H9 (cell line): ENCODE results near the gene ASPG. TPM values are rescaled to one million over a fixed set of nuclear protein-coding genes. Genes with fewer than 3 reads are reported as not detected.

Source experiments
- DNase-seq: peaks from one replicate; pipeline ENCODE4 v3.0.0-alpha.2; 2017
- H2AFZ ChIP-seq: one replicate; pipeline ENCODE4 v1.6.1; 2013; ENCODE audit warnings: mild to moderate bottlenecking, low read length, control low read depth, moderate library complexity
- H2AK5ac ChIP-seq: 2 replicates; pipeline ENCODE4 v1.6.1; 2013; ENCODE audit warnings: low read length, control low read depth, mixed read lengths; ENCODE audit not compliant: insufficient read length
- H2BK120ac ChIP-seq: one replicate; pipeline ENCODE4 v1.6.1; 2013; ENCODE audit warnings: low read depth, mild to moderate bottlenecking, low read length, control low read depth, inconsistent platforms; ENCODE audit not compliant: poor library complexity, severe bottlenecking
- H2BK12ac ChIP-seq: 2 replicates; pipeline ENCODE4 v1.6.1; 2013; ENCODE audit warnings: low read length, control low read depth, mixed read lengths, low read depth; ENCODE audit not compliant: insufficient read length
- H2BK15ac ChIP-seq: 2 replicates; pipeline ENCODE4 v1.6.1; 2013; ENCODE audit warnings: low read depth, low read length, control low read depth
- H2BK20ac ChIP-seq: one replicate; pipeline ENCODE4 v1.6.1; 2013; ENCODE audit warnings: low read depth, mild to moderate bottlenecking, low read length, control low read depth, inconsistent platforms; ENCODE audit not compliant: poor library complexity, severe bottlenecking
- H2BK5ac ChIP-seq: 2 replicates; pipeline ENCODE4 v1.6.1; 2013; ENCODE audit warnings: low read length, control low read depth, mixed read lengths; ENCODE audit not compliant: insufficient read length
- H3K14ac ChIP-seq: 2 replicates; pipeline ENCODE4 v1.6.1; 2013; ENCODE audit warnings: low read length, control low read depth; ENCODE audit not compliant: insufficient read depth
- H3K18ac ChIP-seq: 2 replicates; pipeline ENCODE4 v1.6.1; 2013; ENCODE audit warnings: low read depth, mild to moderate bottlenecking, mixed read lengths, low read length, control low read depth; ENCODE audit not compliant: insufficient read length
- H3K23ac ChIP-seq: 2 replicates; pipeline ENCODE4 v1.6.1; 2013; ENCODE audit warnings: low read length, control low read depth, mixed read lengths, low read depth; ENCODE audit not compliant: insufficient read length
- H3K23me2 ChIP-seq: 2 replicates; pipeline ENCODE4 v1.6.1; 2013; ENCODE audit warnings: low read depth, mild to moderate bottlenecking, mixed read lengths, low read length, control low read depth; ENCODE audit not compliant: insufficient read length, poor library complexity, severe bottlenecking
- H3K27ac ChIP-seq: 2 replicates; pipeline ENCODE4 v1.5.1; 2013; ENCODE audit warnings: low read length, control low read depth, mixed read lengths, low read depth; ENCODE audit not compliant: insufficient read length
- H3K27me3 ChIP-seq: 2 replicates; pipeline ENCODE4 v1.6.1; 2013; ENCODE audit warnings: low read length, control low read depth, inconsistent platforms; ENCODE audit not compliant: insufficient read depth
- H3K4ac ChIP-seq: 2 replicates; pipeline ENCODE4 v1.6.1; 2013; ENCODE audit warnings: low read depth, mild to moderate bottlenecking, control low read depth, inconsistent platforms, low read length, moderate library complexity
- H3K4me1 ChIP-seq: 2 replicates; pipeline ENCODE4 v1.6.1; 2013; ENCODE audit warnings: low read length, control low read depth, inconsistent platforms; ENCODE audit not compliant: insufficient read depth
- H3K4me2 ChIP-seq: 2 replicates; pipeline ENCODE4 v1.6.1; 2013; ENCODE audit warnings: low read length, control low read depth, mixed read lengths; ENCODE audit not compliant: insufficient read length, insufficient read depth
- H3K56ac ChIP-seq: 2 replicates; pipeline ENCODE4 v1.6.1; 2013; ENCODE audit warnings: low read depth, mild to moderate bottlenecking, mixed read lengths, low read length, control low read depth; ENCODE audit not compliant: insufficient read length
- H3K79me1 ChIP-seq: 2 replicates; pipeline ENCODE4 v1.6.1; 2013; ENCODE audit warnings: low read depth, mild to moderate bottlenecking, moderate library complexity, low read length, control low read depth, inconsistent platforms; ENCODE audit not compliant: insufficient read depth, poor library complexity, severe bottlenecking
- H3K79me2 ChIP-seq: 2 replicates; pipeline ENCODE4 v1.6.1; 2013; ENCODE audit warnings: low read length, control low read depth, inconsistent platforms; ENCODE audit not compliant: insufficient read depth
- H3K9ac ChIP-seq: 2 replicates; pipeline ENCODE4 v1.6.1; 2013; ENCODE audit warnings: low read length, control low read depth, mixed read lengths; ENCODE audit not compliant: insufficient read length; ENCODE audit errors: extremely low read depth
- H3K9me3 ChIP-seq: one replicate; pipeline ENCODE4 v1.6.1; 2013; ENCODE audit warnings: low read depth, low read length, inconsistent platforms; ENCODE audit not compliant: control insufficient read depth
- H3T11ph ChIP-seq: one replicate; pipeline ENCODE4 v1.6.1; 2013; ENCODE audit warnings: mild to moderate bottlenecking, low read length, control low read depth, inconsistent platforms
- H4K20me1 ChIP-seq: one replicate; pipeline ENCODE4 v1.6.1; 2013; ENCODE audit not compliant: control insufficient read depth, insufficient read length, insufficient read depth
- H4K5ac ChIP-seq: 2 replicates; pipeline ENCODE4 v1.6.1; 2013; ENCODE audit warnings: low read depth, mild to moderate bottlenecking, mixed read lengths, low read length, control low read depth; ENCODE audit not compliant: insufficient read length
- H4K8ac ChIP-seq: replicated peaks from 2 replicates; pipeline ENCODE4 v1.6.1; 2013; ENCODE audit warnings: low read length, control low read depth, mixed read lengths, low read depth; ENCODE audit not compliant: insufficient read length
- H4K91ac ChIP-seq: 2 replicates; pipeline ENCODE4 v1.6.1; 2013; ENCODE audit warnings: low read depth, mild to moderate bottlenecking, moderate library complexity, mixed read lengths, low read length, control low read depth; ENCODE audit not compliant: insufficient read length
- H3K27ac Mint-ChIP-seq, 3 experiments: 2 replicates in 2 of 3; 3 replicates in 1 of 3; pipeline ENCODE4 v1.8.0; 2020 to 2021; ENCODE audit warnings: mixed read lengths in 3 of 3, mild to moderate bottlenecking in 1 of 3, moderate library complexity in 1 of 3
- H3K27me3 Mint-ChIP-seq: 2 replicates; pipeline ENCODE4 v1.8.0; 2021; ENCODE audit warnings: low read depth, mild to moderate bottlenecking, moderate library complexity, mixed read lengths
- H3K36me3 Mint-ChIP-seq, 3 experiments: 2 replicates in 2 of 3; 3 replicates in 1 of 3; pipeline ENCODE4 v1.8.0; 2020 to 2021; ENCODE audit warnings: low read depth in 3 of 3, mixed read lengths in 3 of 3; ENCODE audit not compliant: insufficient read depth in 1 of 3
- H3K4me1 Mint-ChIP-seq, 2 experiments: 2 replicates each; pipeline ENCODE4 v1.8.0; 2020; ENCODE audit warnings: mixed read lengths in 2 of 2
- H3K4me3 Mint-ChIP-seq, 2 experiments: 2 replicates in 1 of 2; 3 replicates in 1 of 2; pipeline ENCODE4 v1.8.0; 2020 to 2021; ENCODE audit warnings: mild to moderate bottlenecking in 2 of 2, mixed read lengths in 2 of 2, moderate library complexity in 1 of 2
- H3K9me3 Mint-ChIP-seq, 2 experiments: 2 replicates in 1 of 2; 3 replicates in 1 of 2; pipeline ENCODE4 v1.8.0; 2020; ENCODE audit warnings: mild to moderate bottlenecking in 2 of 2, mixed read lengths in 2 of 2, moderate library complexity in 1 of 2
- CTCF ChIP-seq: fragments of 200-600 bp; sonication (generic); conservative IDR thresholded peaks from 3 replicates; pipeline ENCODE4 v1.8.0; 2021; ENCODE audit warnings: antibody characterized with exemption, mild to moderate bottlenecking
- WGBS: extraction: QIAGEN DNeasy Blood & Tissue Kit; methylation state at CpG from one replicate; pipeline ENCODE4 v1.1.7; 2013; ENCODE audit warnings: missing lambda C conversion rate, low lambda C conversion rate, mixed read lengths; ENCODE audit not compliant: insufficient read length; ENCODE audit errors: extremely low coverage; 5-methylcytosine and 5-hydroxymethylcytosine counted together
- total RNA-seq: library from RNA; stranded (reverse); gene quantifications from 2 replicates; pipeline ENCODE4 v1.2.1, GENCODE V29; 2021

Gene ASPG
- total RNA-seq, 1 experiment from 2014 or later: 0.33 TPM

- peaks cover 9% of the 10 kb centered on the region for H3K27me3 Mint-ChIP-seq
Observed at GRCh38 chr14:104041430-104042104, 43.9 kb upstream of the ASPG start.

More at GRCh38 chr14:104041430-104042104, 43.9 kb upstream of the ASPG start:
- H3K36me3 Mint-ChIP-seq: no peaks in the 10 kb centered on the region; a peak in 1 of 7 replicates
- DNase-seq: no peak
- no peaks in the 10 kb centered on the region for H3K4me1 ChIP-seq
- no peaks in the 10 kb centered on the region for H3K4me1 Mint-ChIP-seq
- H3K4me3 Mint-ChIP-seq: no peak overlapping the region
- no peak overlapping the region for H3K4me2 ChIP-seq
- H4K8ac ChIP-seq: no peak overlapping the region
- H2BK12ac ChIP-seq: no peak overlapping the region
- H4K5ac ChIP-seq: no peak overlapping the region
- no peak overlapping the region for H3K23ac ChIP-seq
- no peak overlapping the region for H3K18ac ChIP-seq
- H2AFZ ChIP-seq: no peak overlapping the region
- H3T11ph ChIP-seq: no peak overlapping the region
- H2BK5ac ChIP-seq: no peak overlapping the region
- no peak overlapping the region for H3K4ac ChIP-seq
- no peak overlapping the region for H4K91ac ChIP-seq
- no peaks in the 10 kb centered on the region for H3K27me3 ChIP-seq
- no CpG with 5 or more reads among the region's 6 CpGs for WGBS
- H3K27ac Mint-ChIP-seq: no peak overlapping the region
- H3K27ac ChIP-seq: no peak overlapping the region
- H3K9me3 ChIP-seq: no peaks in the 10 kb centered on the region
- no peak overlapping the region for H3K14ac ChIP-seq
- no peaks in the 10 kb centered on the region for H4K20me1 ChIP-seq
- no peaks in the 10 kb centered on the region for H3K79me1 ChIP-seq
- no peak for TF ChIP-seq CTCF
- H2BK120ac ChIP-seq: no peak overlapping the region
- no peak overlapping the region for H2BK20ac ChIP-seq
- no peak overlapping the region for H2BK15ac ChIP-seq
- H3K9ac ChIP-seq: no peak overlapping the region
- no peak overlapping the region for H3K56ac ChIP-seq
- H3K23me2 ChIP-seq: no peaks in the 10 kb centered on the region
- no peaks in the 10 kb centered on the region; a peak in 1 of 5 replicates for H3K9me3 Mint-ChIP-seq
- no peak overlapping the region for H2AK5ac ChIP-seq
- no peaks in the 10 kb centered on the region for H3K79me2 ChIP-seq
